IgD-negative memory B cell (primary cell): ENCODE data around the gene EFEMP1. TPM values are rescaled to one million over a fixed set of nuclear protein-coding genes. Genes with fewer than 3 reads are reported as not detected.
"Not testable (repeated sequence)": the region's sequence is repeated elsewhere in the genome, so short reads cannot be mapped to it uniquely, and the experiment has no call there.

Experiments used
- H3K27ac Mint-ChIP-seq, 3 donors: one replicate each; pipeline ENCODE4 v1.8.0; 2020 to 2022; ENCODE audit warnings: mild to moderate bottlenecking in 3 of 3, mixed read lengths in 3 of 3, moderate library complexity in 1 of 3
- H3K27me3 Mint-ChIP-seq: one replicate; pipeline ENCODE4 v1.8.0; 2021; ENCODE audit warnings: mixed read lengths
- H3K36me3 Mint-ChIP-seq: one replicate; pipeline ENCODE4 v1.8.0; 2020; ENCODE audit warnings: mild to moderate bottlenecking, mixed read lengths
- H3K4me1 Mint-ChIP-seq, 3 donors: one replicate each; pipeline ENCODE4 v1.8.0; 2020 to 2022; ENCODE audit warnings: mixed read lengths in 3 of 3, mild to moderate bottlenecking in 1 of 3
- H3K4me3 Mint-ChIP-seq, 4 donors: one replicate each; pipeline ENCODE4 v1.8.0; 2020 to 2022; ENCODE audit warnings: mild to moderate bottlenecking in 4 of 4, mixed read lengths in 4 of 4, moderate library complexity in 3 of 4
- H3K9me3 Mint-ChIP-seq, 3 donors: one replicate each; pipeline ENCODE4 v1.8.0; 2020 to 2021; ENCODE audit warnings: mixed read lengths in 3 of 3, mild to moderate bottlenecking in 1 of 3
- polyA plus RNA-seq: library from polyadenylated mRNA; unstranded; fragments of 300-500 nt; fragmentation: Illumina TruSeq; gene quantifications from one replicate; pipeline ENCODE4 v1.2.3, GENCODE V29; 2021

Gene EFEMP1
- polyA plus RNA-seq, 1 donor from 2014 or later = not detected

GRCh38 chr2:55846426-55846825 lies 77.2 kb downstream of the EFEMP1 start:
- peaks cover 0 to 9% (median 0%) of the 10 kb centered on the region in 3 donors for H3K4me1 Mint-ChIP-seq
- no peaks in the 10 kb centered on the region for H3K27me3 Mint-ChIP-seq
- H3K9me3 Mint-ChIP-seq = peaks cover 0 to 3% (median 0%) of the 10 kb centered on the region in 3 donors
- H3K4me3 Mint-ChIP-seq = no peak overlapping the region
- H3K36me3 Mint-ChIP-seq = no peaks in the 10 kb centered on the region
- no peak overlapping the region for H3K27ac Mint-ChIP-seq

DNA sequence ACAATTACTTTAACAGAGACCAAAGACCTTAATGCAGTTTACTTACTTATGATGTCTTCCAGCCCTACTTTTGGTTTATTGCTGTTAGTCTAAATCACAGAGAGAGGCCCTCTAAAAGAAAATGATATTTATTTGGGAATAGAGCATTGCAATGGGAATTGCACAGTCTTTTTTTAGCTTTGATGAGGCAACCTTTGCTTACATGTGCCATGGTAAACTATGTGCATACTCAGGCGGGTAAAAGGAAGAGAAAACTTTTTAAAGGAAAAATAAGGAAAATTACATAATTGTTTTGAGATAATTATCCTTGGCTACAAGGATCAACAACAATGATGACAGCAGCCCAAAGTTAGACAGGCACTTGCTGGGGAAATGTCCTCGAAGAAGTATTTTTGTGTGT lies 78.6 kb downstream of the EFEMP1 start:
- H3K4me3 Mint-ChIP-seq = no peak overlapping the region
- H3K27ac Mint-ChIP-seq = no peak overlapping the region
- H3K9me3 Mint-ChIP-seq = peaks cover 0 to 3% (median 0%) of the 10 kb centered on the region in 3 donors
- H3K36me3 Mint-ChIP-seq = no peaks in the 10 kb centered on the region
- H3K4me1 Mint-ChIP-seq = peaks cover 0 to 9% (median 0%) of the 10 kb centered on the region in 3 donors
- H3K27me3 Mint-ChIP-seq = no peaks in the 10 kb centered on the region

- Mint-ChIP-seq H3K9me3 (peaks cover 0 to 3% (median 0%) of the 10 kb centered on the region in 3 donors), H3K27me3 (no peaks in the 10 kb centered on the region), H3K27ac (no peak overlapping the region), H3K4me1 (peaks cover 0 to 7% (median 0%) of the 10 kb centered on the region in 3 donors), H3K36me3 (no peaks in the 10 kb centered on the region), H3K4me3 (no peak overlapping the region)
Observed at GRCh38 chr2:55843994-55844345, 79.6 kb downstream of the EFEMP1 start.

DNA sequence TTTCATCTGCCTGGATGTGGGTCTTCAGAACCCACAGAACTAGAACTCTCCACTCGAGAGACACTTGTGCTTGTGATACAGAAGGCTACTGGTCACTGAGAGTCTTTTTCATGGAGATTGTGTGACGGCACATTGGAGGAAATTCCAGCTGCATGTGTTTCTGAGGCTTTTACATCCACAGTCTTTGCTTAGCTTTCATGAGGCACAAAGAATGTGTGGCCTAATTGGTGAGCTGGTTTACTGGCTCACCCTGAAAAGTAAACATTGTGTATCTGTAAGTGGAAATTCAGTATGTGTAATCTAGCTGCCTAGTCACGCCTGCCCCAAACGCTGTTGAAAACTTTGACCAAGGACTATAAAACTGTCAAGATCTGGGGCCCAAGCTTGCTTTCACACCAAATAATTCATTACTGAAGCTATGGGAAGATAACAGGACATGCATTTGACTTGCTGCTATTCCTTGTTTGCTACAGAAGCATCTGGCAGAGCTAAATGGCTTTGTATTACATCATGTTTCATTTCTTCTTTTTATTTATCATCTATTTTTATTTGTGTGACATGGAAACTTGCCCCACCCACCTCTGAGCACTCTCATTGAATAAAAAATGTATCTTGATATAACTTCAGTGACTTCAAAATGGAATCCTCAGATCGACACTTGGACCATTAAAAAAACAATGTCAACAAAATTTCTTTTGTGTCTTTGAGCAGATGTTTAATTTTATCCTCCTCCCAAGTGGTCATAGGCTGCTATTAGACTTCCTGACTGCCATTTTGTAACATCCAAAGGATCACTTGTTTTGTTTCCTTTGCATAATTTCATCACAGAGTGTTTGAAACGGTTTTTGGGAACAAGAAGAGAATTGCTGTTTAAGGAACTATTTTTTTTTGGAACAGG lies 80.2 kb downstream of the EFEMP1 start:
- H3K4me3 Mint-ChIP-seq = no peak overlapping the region
- no peaks in the 10 kb centered on the region for H3K27me3 Mint-ChIP-seq
- peaks cover 0 to 1% (median 0%) of the 10 kb centered on the region in 3 donors for H3K4me1 Mint-ChIP-seq
- H3K36me3 Mint-ChIP-seq = no peaks in the 10 kb centered on the region
- peaks cover 0 to 3% (median 0%) of the 10 kb centered on the region in 3 donors for H3K9me3 Mint-ChIP-seq
- no peak overlapping the region for H3K27ac Mint-ChIP-seq

GRCh38 chr2:55842046-55842445 lies 81.5 kb downstream of the EFEMP1 start:
- H3K36me3 Mint-ChIP-seq = no peaks in the 10 kb centered on the region
- peaks cover 4% of the 10 kb centered on the region for H3K27me3 Mint-ChIP-seq
- peaks cover 0 to 3% (median 0%) of the 10 kb centered on the region in 3 donors for H3K9me3 Mint-ChIP-seq
- no peak overlapping the region for H3K4me3 Mint-ChIP-seq
- no peak overlapping the region for H3K27ac Mint-ChIP-seq
- H3K4me1 Mint-ChIP-seq = no peaks in the 10 kb centered on the region

DNA sequence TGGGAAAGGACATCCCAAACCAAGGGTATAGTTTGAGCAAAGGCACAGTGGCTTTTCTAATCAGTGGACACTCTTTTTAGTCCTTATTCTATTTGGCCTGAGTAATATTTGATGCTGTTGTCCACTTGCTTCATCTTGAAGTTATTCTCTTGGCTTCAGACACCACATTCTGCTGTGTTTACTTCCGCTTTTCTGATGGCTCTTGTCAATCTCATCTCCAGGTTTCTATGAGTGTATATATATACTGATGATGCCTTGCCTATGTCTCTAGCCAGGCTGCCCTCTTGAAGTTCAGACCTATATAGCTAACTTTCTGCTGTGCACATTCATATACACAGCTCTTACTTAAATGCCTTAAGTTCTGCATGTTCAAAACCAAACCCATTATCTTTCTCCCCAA lies 83.1 kb downstream of the EFEMP1 start:
- Mint-ChIP-seq H3K9me3 (peaks cover 0 to 4% (median 0%) of the 10 kb centered on the region in 3 donors), H3K27me3 (peaks cover 10% of the 10 kb centered on the region), H3K4me3 (no peak overlapping the region), H3K27ac (no peak overlapping the region), H3K36me3 (no peaks in the 10 kb centered on the region), H3K4me1 (no peaks in the 10 kb centered on the region)

- H3K27me3 Mint-ChIP-seq = peaks cover 10% of the 10 kb centered on the region
- no peaks in the 10 kb centered on the region for H3K4me1 Mint-ChIP-seq
- no peak overlapping the region for H3K27ac Mint-ChIP-seq
- peaks cover 3% of the 10 kb centered on the region for H3K36me3 Mint-ChIP-seq
- peaks cover 0 to 9% (median 0%) of the 10 kb centered on the region in 3 donors for H3K9me3 Mint-ChIP-seq
- H3K4me3 Mint-ChIP-seq = no peak overlapping the region
Observed at GRCh38 chr2:55839182-55839819, 84.3 kb downstream of the EFEMP1 start.

GRCh38 chr2:55838653-55839052 lies 84.9 kb downstream of the EFEMP1 start:
- Mint-ChIP-seq H3K27ac (no peak overlapping the region), H3K36me3 (peaks cover 3% of the 10 kb centered on the region), H3K4me1 (no peaks in the 10 kb centered on the region), H3K4me3 (no peak overlapping the region), H3K9me3 (peaks cover 0 to 9% (median 0%) of the 10 kb centered on the region in 3 donors), H3K27me3 (peaks cover 10% of the 10 kb centered on the region)

GRCh38 chr2:55838117-55838516 lies 85.5 kb downstream of the EFEMP1 start:
- not testable (repeated sequence) for H3K4me1 Mint-ChIP-seq, H3K4me3 Mint-ChIP-seq, H3K36me3 Mint-ChIP-seq, H3K27ac Mint-ChIP-seq, H3K9me3 Mint-ChIP-seq
- H3K27me3 Mint-ChIP-seq = peaks cover 10% of the 10 kb centered on the region

- Mint-ChIP-seq H3K4me3 (no peak overlapping the region), H3K36me3 (peaks cover 3% of the 10 kb centered on the region), H3K9me3 (peaks cover 0 to 9% (median under 1%) of the 10 kb centered on the region in 3 donors)
Observed at GRCh38 chr2:55837073-55837472, 86.5 kb downstream of the EFEMP1 start.

DNA sequence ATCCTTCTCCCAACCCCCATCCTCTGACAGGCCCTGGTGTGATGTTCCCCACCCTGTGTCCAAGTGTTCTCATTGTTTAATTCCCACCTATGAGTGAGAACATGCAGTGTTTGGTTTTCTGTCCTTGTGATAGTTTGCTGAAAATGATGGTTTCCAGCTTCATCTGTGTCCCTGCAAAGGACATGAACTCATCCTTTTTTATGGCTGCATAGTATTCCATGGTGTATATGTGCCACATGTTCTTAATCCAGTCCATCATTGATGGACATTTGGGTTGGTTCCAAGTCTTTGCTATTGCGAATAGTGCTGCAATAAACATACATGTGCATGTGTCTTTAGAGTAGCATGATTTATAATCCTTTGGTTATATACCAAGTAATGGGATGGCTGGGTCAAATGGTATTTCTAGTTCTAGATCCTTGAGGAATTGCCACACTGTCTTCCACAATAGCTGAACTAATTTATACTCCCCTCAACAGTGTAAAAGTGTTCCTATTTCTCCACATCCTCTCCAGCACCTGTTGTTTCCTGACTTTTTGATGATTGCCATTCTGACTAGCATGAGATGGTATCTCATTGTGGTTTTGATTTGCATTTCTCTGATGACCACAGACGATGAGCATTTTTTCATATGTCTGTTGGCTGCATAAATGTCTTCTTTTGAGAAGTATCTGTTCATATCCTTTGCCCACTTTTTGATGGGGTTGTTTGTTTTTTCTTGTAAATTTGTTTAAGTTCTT lies 91.7 kb downstream of the EFEMP1 start:
- not testable (repeated sequence) for H3K4me1 Mint-ChIP-seq, H3K27me3 Mint-ChIP-seq, H3K4me3 Mint-ChIP-seq, H3K27ac Mint-ChIP-seq, H3K9me3 Mint-ChIP-seq, H3K36me3 Mint-ChIP-seq

More at GRCh38 chr2:55837073-55837472, 86.5 kb downstream of the EFEMP1 start:
- Mint-ChIP-seq H3K27ac (no peak overlapping the region), H3K27me3 (peaks cover 10% of the 10 kb centered on the region), H3K4me1 (no peaks in the 10 kb centered on the region)

GRCh38 chr2:55827855-55828254 lies 95.7 kb downstream of the EFEMP1 start:
- H3K4me1 Mint-ChIP-seq = no peaks in the 10 kb centered on the region
- H3K27ac Mint-ChIP-seq = no peak overlapping the region
- peaks cover 0 to 3% (median 0%) of the 10 kb centered on the region in 3 donors for H3K9me3 Mint-ChIP-seq
- H3K4me3 Mint-ChIP-seq = no peak overlapping the region
- H3K27me3 Mint-ChIP-seq = no peaks in the 10 kb centered on the region
- H3K36me3 Mint-ChIP-seq = no peaks in the 10 kb centered on the region

DNA sequence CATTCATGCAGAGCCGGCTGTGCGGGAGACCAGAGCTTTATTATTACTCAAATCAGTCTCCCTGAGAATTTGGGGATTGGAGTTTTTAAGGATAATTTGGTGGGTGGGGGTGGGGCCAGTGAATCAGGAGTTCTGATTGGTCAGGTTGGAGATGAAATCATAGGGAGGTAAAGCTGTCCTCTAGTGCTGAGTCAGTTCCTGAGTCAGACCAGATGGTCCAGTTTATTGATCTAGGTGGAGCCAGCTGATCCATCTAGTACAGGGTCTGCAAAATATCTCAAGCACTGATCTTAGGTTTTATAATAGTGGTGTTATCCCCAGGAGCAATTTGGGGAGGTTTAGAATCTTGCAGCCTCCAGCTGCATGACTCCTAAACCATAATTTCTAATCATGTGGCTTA lies 96.2 kb downstream of the EFEMP1 start:
- not testable (repeated sequence) for H3K4me1 Mint-ChIP-seq, H3K9me3 Mint-ChIP-seq, H3K4me3 Mint-ChIP-seq, H3K27ac Mint-ChIP-seq, H3K36me3 Mint-ChIP-seq, H3K27me3 Mint-ChIP-seq

GRCh38 chr2:55826246-55826645 lies 97.3 kb downstream of the EFEMP1 start:
- Mint-ChIP-seq H3K27me3 (no peaks in the 10 kb centered on the region), H3K27ac (no peak overlapping the region), H3K36me3 (no peaks in the 10 kb centered on the region)

DNA sequence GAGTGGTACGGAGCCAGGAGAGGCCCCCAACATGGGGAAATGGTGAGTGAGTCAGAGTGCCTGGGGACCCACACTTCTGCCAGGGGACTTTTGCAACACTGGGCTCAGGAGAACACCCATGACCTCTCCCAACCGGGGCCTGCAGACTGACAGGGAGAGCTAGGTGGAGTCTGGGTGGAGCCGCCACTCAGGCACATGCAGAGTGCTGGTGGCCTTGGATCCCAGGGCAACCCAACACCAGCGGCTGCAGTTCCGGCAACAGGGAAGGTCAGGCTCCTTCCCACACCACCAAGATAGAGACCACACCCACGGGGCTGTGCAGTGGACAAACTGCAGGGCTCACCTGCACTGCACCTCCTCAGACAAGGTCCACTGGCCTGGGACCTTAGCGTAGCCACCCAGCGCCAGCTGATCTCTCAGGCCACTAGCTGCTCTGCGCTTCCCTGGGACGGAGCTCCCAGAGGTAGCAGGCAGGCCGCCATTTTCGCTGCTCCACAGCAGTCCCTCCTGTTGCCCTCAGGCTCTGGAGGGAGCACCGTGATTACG lies 99.0 kb downstream of the EFEMP1 start:
- peaks cover 0 to 1% (median 0%) of the 10 kb centered on the region in 3 donors for H3K9me3 Mint-ChIP-seq
- no peak overlapping the region for H3K4me3 Mint-ChIP-seq
- H3K36me3 Mint-ChIP-seq = no peaks in the 10 kb centered on the region
- no peak overlapping the region for H3K27ac Mint-ChIP-seq
- H3K4me1 Mint-ChIP-seq = no peaks in the 10 kb centered on the region
- no peaks in the 10 kb centered on the region for H3K27me3 Mint-ChIP-seq

More at GRCh38 chr2:55826246-55826645, 97.3 kb downstream of the EFEMP1 start:
- Mint-ChIP-seq H3K4me3 (no peak overlapping the region), H3K4me1 (no peaks in the 10 kb centered on the region), H3K9me3 (peaks cover 0 to 1% (median 0%) of the 10 kb centered on the region in 3 donors)
